Testis (tissue), 2 donors: ENCODE results near the gene ZNF799.
"Not testable (repeated sequence)": the region's sequence is repeated elsewhere in the genome, so short reads cannot be mapped to it uniquely, and the experiment has no call there.

Source experiments
- CTCF ChIP-seq, 3 experiments: fragments of 450-650 bp in 2 of 3; fragments of 200-600 bp in 1 of 3; sonication (generic) in 1 of 3; IDR thresholded peaks; one replicate each; pipeline ENCODE4 v1.5.1; 2016 to 2019; ENCODE audit warnings: antibody characterized with exemption in 3 of 3, mild to moderate bottlenecking in 2 of 3, moderate library complexity in 1 of 3
- POLR2A ChIP-seq: fragments of 450-650 bp; IDR thresholded peaks from one replicate; pipeline ENCODE4 v1.6.1; 2017; ENCODE audit warnings: antibody characterized with exemption, mild to moderate bottlenecking, moderate library complexity

GRCh38 chr19:12362236-12362635 lies 38.8 kb downstream of the ZNF799 start:
- TF ChIP-seq CTCF (IDR thresholded peaks at IDR 0.05); POLR2A: not testable (repeated sequence)
